GM12872 (cell line): Measurements from ENCODE around the gene ANKS1B.

ENCODE experiments used
- CTCF ChIP-seq: IDR thresholded peaks from 3 replicates; pipeline ENCODE4 v1.5.1; 2011; ENCODE audit warnings: low read depth, mild to moderate bottlenecking, low read length, moderate library complexity; ENCODE audit not compliant: insufficient read depth

ANKS1B gene

GRCh38 chr12:99130808-99131553 lies 853.8 kb downstream of the ANKS1B start:
- TF ChIP-seq CTCF: no peak

GRCh38 chr12:99128246-99128802 lies 856.4 kb downstream of the ANKS1B start:
- no peak for TF ChIP-seq CTCF

GRCh38 chr12:99122959-99123358 lies 861.8 kb downstream of the ANKS1B start:
- no peak for TF ChIP-seq CTCF

GRCh38 chr12:99122496-99122895 lies 862.2 kb downstream of the ANKS1B start:
- no peak for TF ChIP-seq CTCF

- TF ChIP-seq CTCF: no peak
These were observed 863.2 kb downstream of the ANKS1B start for GRCh38 chr12:99121546-99121945.

- no peak for TF ChIP-seq CTCF
These were observed 864.8 kb downstream of the ANKS1B start for GRCh38 chr12:99119943-99120342.

GRCh38 chr12:99119449-99119848 lies 865.3 kb downstream of the ANKS1B start:
- TF ChIP-seq CTCF: no peak
